Spleen (tissue), 7 donors: Measurements from ENCODE around the gene SLC37A2.

Experiments
- CTCF ChIP-seq, 11 experiments: fragments of 200-600 bp in 7 of 11; fragments of 450-650 bp in 4 of 11; sonication (generic) in 4 of 11; IDR thresholded peaks in 8 of 11; conservative IDR thresholded peaks in 3 of 11; 1 replicate in 7 of 11; 2 replicates in 4 of 11; pipeline versions ENCODE4 v1.4.0 to v1.8.0; 2016 to 2021; ENCODE audit warnings: antibody characterized with exemption in 11 of 11, inconsistent platforms in 4 of 11, mild to moderate bottlenecking in 1 of 11
- POLR2AphosphoS5 ChIP-seq, 3 donors: sonication (generic); formaldehyde crosslinking; IDR thresholded peaks; one replicate each; pipeline ENCODE4 v1.5.1; 2017; ENCODE audit warnings: antibody characterized with exemption in 3 of 3
- donor health status: DM: no; HTN: no; CAD: no; lungs with moderate emphysema.
- donor health status: DM: no; HTN: no; CAD: no.
- donor health status: DM: no; HTN: no; CAD: no.

GRCh38 chr11:125101596-125101995 lies 38.5 kb downstream of the SLC37A2 start:
- TF ChIP-seq CTCF (IDR thresholded peaks at IDR 0.05 in 8 of 11, conservative IDR thresholded peaks at IDR 0.05 in 3 of 11) (no peak), POLR2AphosphoS5 (IDR thresholded peaks at IDR 0.05) (no peak)
